HCT116 (cell line): ENCODE measurements around the gene KRTAP5-2. TPM values are rescaled to one million over a fixed set of nuclear protein-coding genes. Genes with fewer than 3 reads are reported as not detected.

Experiments
- POLR2AphosphoS5 ChIP-seq: IDR thresholded peaks from 2 replicates; pipeline ENCODE4 v1.6.1; 2011; ENCODE audit warnings: mild to moderate bottlenecking, low read depth, low read length, moderate library complexity
- ZBTB33 ChIP-seq: IDR thresholded peaks from 2 replicates; pipeline ENCODE4 v1.6.1; 2011; ENCODE audit warnings: mild to moderate bottlenecking, low read length, moderate library complexity; ENCODE audit not compliant: insufficient replicate concordance; ENCODE audit errors: extremely low read depth
- total RNA-seq: library from RNA; stranded (reverse); gene quantifications from one replicate; pipeline ENCODE4 v1.2.1, GENCODE V29; 2021; ENCODE audit not compliant: unreplicated experiment

KRTAP5-2 gene
- total RNA-seq, 1 experiment from 2014 or later = not detected

GRCh38 chr11:1547467-1548098 is 50.5 kb downstream of the KRTAP5-2 start (continued):
- TF ChIP-seq ZBTB33 (no peak), POLR2AphosphoS5 (no peak)

Other genes starting within 250 kb of the KRTAP5-2 start
- gene BRSK2, start 208.4 kb downstream of the KRTAP5-2 start, total RNA-seq = 14.0 TPM
- gene MOB2, start 111.5 kb downstream of the KRTAP5-2 start, total RNA-seq = 25.7 TPM
- 10.2 TPM for gene DUSP8, start 26.0 kb downstream of the KRTAP5-2 start, total RNA-seq
- gene KRTAP5-1, start 13.0 kb downstream of the KRTAP5-2 start, total RNA-seq = not detected
- not detected for gene KRTAP5-3, start 10.2 kb upstream of the KRTAP5-2 start, total RNA-seq
- gene KRTAP5-4, start 23.8 kb upstream of the KRTAP5-2 start, total RNA-seq = not detected
- gene KRTAP5-5, start 31.5 kb upstream of the KRTAP5-2 start, total RNA-seq = not detected
- gene KRTAP5-6, start 98.9 kb upstream of the KRTAP5-2 start, total RNA-seq = not detected
- 1.9 TPM for gene IFITM10, start 152.3 kb upstream of the KRTAP5-2 start, total RNA-seq
- 127 TPM for gene CTSD, start 165.6 kb upstream of the KRTAP5-2 start, total RNA-seq
- gene SYT8, start 236.7 kb upstream of the KRTAP5-2 start, total RNA-seq = 1.0 TPM
- gene TNNI2, start 240.7 kb upstream of the KRTAP5-2 start, total RNA-seq = not detected